Right ventricle myocardium superior (tissue), 1 donor: Measurements from ENCODE around the gene SYNPO2L. TPM values are rescaled to one million over a fixed set of nuclear protein-coding genes. Genes with fewer than 3 reads are reported as not detected.
A peak's percentile ranks its signal among the peaks of the same experiment; 100 is the strongest.
"Not testable (repeated sequence)": the region's sequence is repeated elsewhere in the genome, so short reads cannot be mapped to it uniquely, and the experiment has no call there.

Experiments used
- ATAC-seq: fragments of 200-7000 bp; cut with Tn5 transposase; one replicate; pipeline ENCODE4 v1.9.1; 2020; ENCODE audit warnings: mild to moderate bottlenecking; ENCODE audit not compliant: poor library complexity
- DNase-seq: peaks from one replicate; pipeline ENCODE4 v3.0.0-alpha.2; 2020
- intact Hi-C: fragments of 100-400 bp; cut with DNase I; formaldehyde crosslinking; loops from one replicate; pipeline ENCODE4 v1.11.2; 2022
- total RNA-seq: library from RNA; stranded (reverse); fragmentation: NEBNext Ultra II Directional; extraction: Animal tissue kit (Norgen Biotek cat#: 25700); gene quantifications from one replicate; pipeline ENCODE4 v1.2.1, GENCODE V29; 2021
- donor health status: DM: no; HTN: yes; CAD: no; lungs with severe emphysema.

Gene SYNPO2L
- total RNA-seq, 1 donor from 2014 or later = 213 TPM

- ATAC-seq (no peak), DNase-seq (no peak)
- intact Hi-C loops = no loop called here
These were observed 26.7 kb downstream of the SYNPO2L start for GRCh38 chr10:73629165-73629564.

- intact Hi-C loops = no loop called here
- DNase-seq (no peak), ATAC-seq (no peak)
These were observed 27.4 kb downstream of the SYNPO2L start for GRCh38 chr10:73628405-73628804.

- ATAC-seq (no peak), DNase-seq (no peak)
- intact Hi-C loops = no loop called here
These were observed 28.5 kb downstream of the SYNPO2L start for GRCh38 chr10:73627300-73627699.

- intact Hi-C loops = no loop called here
- ATAC-seq (peak; percentile 98), DNase-seq (peak; percentile 96)
These were observed 29.7 kb downstream of the SYNPO2L start for GRCh38 chr10:73625884-73626752.

GRCh38 chr10:73625004-73625883 is 30.6 kb downstream of the SYNPO2L start:
- ATAC-seq (peak; percentile 55), DNase-seq (peak; percentile 54)
- intact Hi-C loops = no loop called here

- no peak for DNase-seq
- intact Hi-C loops = no loop called here
- no peak for ATAC-seq
These were observed 32.8 kb downstream of the SYNPO2L start for GRCh38 chr10:73623056-73623455.

- ATAC-seq, intact Hi-C loops, DNase-seq: not testable (repeated sequence)
These were observed 34.9 kb downstream of the SYNPO2L start for GRCh38 chr10:73620974-73621373.

GRCh38 chr10:73617143-73617542 is 38.7 kb downstream of the SYNPO2L start:
- ATAC-seq, intact Hi-C loops, DNase-seq: not testable (repeated sequence)

- intact Hi-C loops = no loop called here
- DNase-seq (no peak), ATAC-seq (no peak)
These were observed 41.1 kb downstream of the SYNPO2L start for GRCh38 chr10:73614720-73615119.

- ATAC-seq = no peak
- intact Hi-C loops = no loop called here
- no peak for DNase-seq
These were observed 46.7 kb downstream of the SYNPO2L start for GRCh38 chr10:73609116-73609515.

- DNase-seq = no peak
- intact Hi-C loops = no loop called here
- ATAC-seq = no peak
These were observed 54.3 kb downstream of the SYNPO2L start for GRCh38 chr10:73601486-73601921.

GRCh38 chr10:73597346-73597745 is 58.5 kb downstream of the SYNPO2L start:
- ATAC-seq (no peak), DNase-seq (no peak)
- intact Hi-C loops = no loop called here

Other genes with a start within 250 kb of the SYNPO2L start
- gene ANXA7, start 242.0 kb downstream of the SYNPO2L start, total RNA-seq = 99.4 TPM
- gene MSS51, start 222.5 kb downstream of the SYNPO2L start, total RNA-seq = 1.8 TPM
- gene PPP3CB, start 160.0 kb downstream of the SYNPO2L start, total RNA-seq = 64.1 TPM
- 22.5 TPM for gene USP54, start 64.7 kb downstream of the SYNPO2L start, total RNA-seq
- 0.38 TPM for gene MYOZ1, start 14.6 kb downstream of the SYNPO2L start, total RNA-seq
- gene AGAP5, start 42.1 kb upstream of the SYNPO2L start, total RNA-seq = 3.5 TPM
- 42.3 TPM for gene SEC24C, start 88.3 kb upstream of the SYNPO2L start, total RNA-seq
- gene CHCHD1, start 126.0 kb upstream of the SYNPO2L start, total RNA-seq = 28.0 TPM
- 40.3 TPM for gene ZSWIM8, start 129.6 kb upstream of the SYNPO2L start, total RNA-seq
- gene NDST2, start 155.6 kb upstream of the SYNPO2L start, total RNA-seq = 10.4 TPM
- 11.2 TPM for gene CAMK2G, start 218.5 kb upstream of the SYNPO2L start, total RNA-seq